ENCODE results near the gene TYW3. TPM values are rescaled to one million over a fixed set of nuclear protein-coding genes. Genes with fewer than 3 reads are reported as not detected.

The TYW3 gene
- total RNA-seq, 1 donor from 2014 or later: 17.9 TPM

DNA sequence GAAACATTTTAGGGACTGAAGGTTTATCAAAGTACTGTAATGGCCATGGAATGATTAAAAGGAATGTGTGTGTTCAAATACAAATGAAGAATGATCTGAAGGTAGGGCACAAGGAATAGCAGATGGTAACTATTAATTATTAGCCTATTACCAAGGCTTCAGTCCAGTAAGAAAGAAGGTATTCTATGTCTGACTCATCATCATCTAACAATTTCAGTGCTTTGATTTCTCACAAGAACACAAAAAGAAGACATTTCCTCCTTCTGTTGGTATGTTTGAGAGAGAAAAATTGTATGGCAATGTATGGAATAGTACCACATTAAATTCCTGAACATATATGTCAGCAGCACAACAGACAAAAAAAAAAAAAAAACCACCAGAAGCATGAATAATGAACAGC lies 57.5 kb downstream of the TYW3 start:
- peak; percentile 87 for DNase-seq (ENCODE audit: low read depth)

DNA sequence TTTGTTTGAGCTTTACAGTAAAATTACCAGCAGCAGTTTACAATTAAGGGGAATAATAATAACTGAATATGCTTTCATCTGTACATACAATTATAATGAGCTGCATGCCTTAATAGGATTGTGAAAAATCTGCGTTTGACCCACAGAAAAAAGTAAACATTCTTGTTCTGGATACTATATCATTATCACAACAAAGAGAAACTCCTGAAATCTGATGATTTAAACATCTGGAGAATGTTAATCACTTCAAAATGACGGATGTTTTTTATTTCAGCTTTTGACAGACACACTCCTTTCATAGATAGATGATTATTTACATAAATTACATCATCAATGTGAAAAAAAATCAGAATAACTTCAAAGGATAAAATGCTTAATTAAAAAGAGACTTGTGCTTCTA lies 58.5 kb downstream of the TYW3 start:
- DNase-seq (ENCODE audit: low read depth): no peak

DNA sequence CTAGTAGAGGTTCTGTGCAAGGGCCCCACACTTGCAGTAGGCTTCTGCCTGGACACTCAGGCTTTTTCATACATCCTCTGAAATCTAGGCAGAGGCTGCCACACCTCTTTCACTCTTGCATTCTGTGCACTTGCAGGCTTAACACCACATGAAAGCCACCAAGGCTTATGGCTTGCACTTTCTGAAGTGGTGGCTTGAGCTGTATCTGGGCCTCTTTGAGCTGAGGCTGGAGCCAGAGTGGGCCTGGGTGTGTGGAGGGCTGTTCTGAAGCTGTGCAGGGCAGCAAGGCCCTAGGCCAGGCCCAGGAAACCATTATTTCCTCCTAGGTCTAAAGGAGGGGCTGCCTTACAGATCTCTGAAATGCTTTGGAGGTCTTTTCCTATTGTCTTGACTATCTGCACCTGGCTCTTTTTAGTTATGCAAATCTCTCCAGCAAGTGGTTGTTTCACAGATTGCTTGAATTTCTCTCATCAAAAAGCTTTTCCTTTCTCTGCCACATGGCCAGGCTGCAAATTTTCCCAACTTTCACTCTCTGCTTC lies 66.2 kb downstream of the TYW3 start:
- DNase-seq (ENCODE audit: low read depth): no peak

DNA sequence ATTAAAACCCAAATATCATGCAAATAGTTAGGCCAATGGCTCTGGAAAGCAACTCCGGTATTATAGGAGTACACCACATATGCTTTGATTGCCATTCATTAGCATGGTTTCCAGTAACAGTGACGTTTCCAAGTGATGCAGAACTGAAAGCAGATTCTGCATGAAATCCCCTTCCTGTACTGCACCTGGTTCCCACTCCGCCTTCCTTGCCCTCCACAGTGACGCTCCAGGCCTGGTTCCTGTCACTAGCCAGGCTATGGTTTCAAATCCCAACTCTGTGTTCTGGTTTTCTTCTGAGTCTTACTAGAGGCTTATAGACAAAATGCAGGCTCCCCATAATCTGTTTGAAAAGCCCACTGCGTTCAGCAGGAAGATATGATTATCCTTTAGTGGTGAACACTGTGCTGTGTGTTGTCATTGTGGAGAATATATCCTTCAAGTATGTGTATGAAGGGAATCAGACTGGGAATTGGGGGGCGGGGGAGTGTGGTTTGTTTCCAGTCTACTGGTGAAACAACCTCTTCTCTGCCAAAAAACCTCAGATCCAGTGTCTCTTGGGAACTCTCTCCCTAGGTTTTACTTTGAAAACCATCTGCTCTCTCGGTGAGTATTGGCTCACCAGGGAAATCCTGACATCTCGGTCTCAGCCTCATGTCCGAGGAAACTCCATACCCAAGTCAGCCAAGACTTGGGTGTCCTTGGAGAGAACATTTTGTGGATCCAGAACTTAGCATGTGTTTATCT lies 78.7 kb downstream of the TYW3 start:
- no peak for DNase-seq (ENCODE audit: low read depth)

DNA sequence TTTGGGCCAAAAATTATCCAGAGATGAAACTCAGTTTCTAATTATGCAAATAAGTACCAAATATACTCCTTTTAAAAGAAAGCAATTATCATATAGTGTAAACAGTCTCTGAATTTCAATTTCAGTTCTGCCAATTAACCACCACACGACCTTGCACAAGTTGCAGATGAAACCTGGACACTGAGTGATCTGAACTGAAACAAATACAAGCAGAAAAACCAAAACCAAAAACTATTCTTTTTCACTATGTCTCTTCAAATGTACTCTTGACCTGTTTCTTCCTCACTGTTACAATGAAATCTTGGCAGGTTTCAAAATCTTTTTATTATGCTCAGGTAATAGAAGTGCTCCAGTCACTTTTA lies 79.2 kb downstream of the TYW3 start:
- no peak for DNase-seq (ENCODE audit: low read depth)

Other genes with a start within 250 kb of the TYW3 start
- gene LRRC53, start 220.5 kb upstream of the TYW3 start, total RNA-seq: not detected in 2 replicates
- gene ERICH3, start 59.4 kb upstream of the TYW3 start, total RNA-seq: 0.10 and 0.17 TPM in 2 replicates
- gene CRYZ, start 102 bp upstream of the TYW3 start, total RNA-seq: 209 and 320 TPM in 2 replicates

Data from renal cortical epithelial cell (primary cell).